ENCODE measurements around the gene GPX7. TPM values are rescaled to one million over a fixed set of nuclear protein-coding genes. Genes with fewer than 3 reads are reported as not detected.

GPX7 gene
- total RNA-seq, 8 experiments from 2014 or later: 6.1 to 48.4 (median 15.2) TPM

DNA sequence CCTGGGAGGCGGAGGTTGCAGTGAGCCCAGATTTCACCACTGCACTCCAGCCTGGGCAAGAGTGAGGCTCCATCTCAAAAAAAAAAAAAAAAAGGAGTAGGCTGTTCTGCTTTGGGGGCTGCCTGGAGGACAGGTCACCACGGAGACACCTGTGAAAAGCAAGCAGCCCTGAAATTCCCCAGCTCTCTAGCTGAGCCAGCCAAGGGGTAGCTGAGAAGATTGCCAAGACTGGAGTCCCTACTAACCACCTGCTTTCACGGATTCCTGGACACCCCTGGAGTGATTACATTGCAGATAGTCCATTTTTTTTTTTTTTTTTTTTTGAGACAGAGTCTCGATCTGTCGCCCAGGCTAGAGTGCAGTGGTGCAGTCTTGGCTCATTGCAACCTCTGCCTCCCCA, 12.5 kb downstream of the GPX7 start:
- no peak for ATAC-seq (replicated peaks in 6 of 8)
- Histone ChIP-seq H3K4me3 (no peak overlapping the region), H3K4me1 (replicated peaks in 1 of 2) (no peaks in the 10 kb centered on the region), H3K27ac (no peak overlapping the region)
- WGBS, 10 experiments: 57 to 100% (median 84%) methylated on average over 1 to 5 of the region's 5 CpGs; no CpG with 5 or more reads in 2 of the 10 experiments
- in situ Hi-C loops (cut with MboI; ENCODE audit: low pct_unique_long_range_greater_than_20kb in 2 of 9, low sequenced_read_pairs in 9 of 9, unreplicated experiment in 9 of 9): no loop called here

DNA sequence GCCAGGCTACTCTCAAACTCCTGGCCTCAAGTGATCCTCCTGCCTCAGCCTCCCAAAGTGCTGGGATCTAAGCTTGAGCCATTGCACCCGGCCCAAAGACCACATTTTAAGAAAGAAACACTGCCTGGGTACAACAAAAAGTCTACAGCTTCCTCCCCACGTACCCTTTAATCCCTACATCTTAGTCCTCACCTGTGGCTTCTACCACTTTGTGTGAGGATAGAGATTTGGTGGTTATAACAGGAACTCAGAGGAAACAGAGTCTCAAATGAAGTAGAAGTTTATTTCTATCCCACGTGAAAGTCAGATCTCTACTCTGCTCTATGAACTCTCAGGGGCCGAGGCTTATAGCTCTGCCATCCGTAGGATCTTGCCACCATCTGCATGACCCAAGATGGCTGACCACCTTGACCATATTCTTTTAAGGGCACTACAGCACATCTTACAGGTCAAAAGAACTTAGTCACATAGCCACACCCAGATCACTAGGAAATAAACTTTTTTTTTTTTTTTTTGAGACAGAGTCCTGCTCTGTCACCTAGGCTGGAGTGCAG, 13.4 kb downstream of the GPX7 start:
- Histone ChIP-seq H3K4me1 (replicated peaks in 1 of 2) (no peaks in the 10 kb centered on the region), H3K4me3 (no peak overlapping the region), H3K27ac (no peak overlapping the region)
- no peak for ATAC-seq (replicated peaks in 6 of 8)
- WGBS, 10 experiments: 44 to 92% (median 75%) methylated on average over 2 to 5 of the region's 5 CpGs; no CpG with 5 or more reads in 3 of the 10 experiments
- in situ Hi-C loops (cut with MboI; ENCODE audit: low pct_unique_long_range_greater_than_20kb in 2 of 9, low sequenced_read_pairs in 9 of 9, unreplicated experiment in 9 of 9): no loop called here

DNA sequence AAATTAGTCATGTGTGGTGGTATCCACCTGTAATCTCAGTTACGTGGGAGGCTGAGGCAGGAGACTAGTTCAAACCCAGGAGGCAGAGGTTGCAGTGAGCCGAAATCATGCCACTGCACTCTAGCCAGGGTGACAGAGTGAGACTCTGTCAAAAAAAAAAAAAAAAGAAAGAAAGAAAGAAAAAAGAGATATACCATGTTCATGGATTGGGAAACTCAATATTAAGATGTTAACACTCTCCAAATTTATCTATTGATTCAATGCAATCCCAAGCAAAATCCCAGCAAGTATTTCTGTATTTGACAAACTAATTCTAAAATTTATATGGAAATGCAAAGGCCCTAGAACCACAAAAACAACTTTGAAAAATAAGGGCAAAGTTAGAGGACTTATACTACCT, 19.8 kb downstream of the GPX7 start:
- WGBS, 10 experiments: 50 to 100% (median 95%) methylated on average over 1 to 2 of the region's 2 CpGs
- H3K27ac ChIP-seq: no peak overlapping the region
- in situ Hi-C loops (cut with MboI; ENCODE audit: low pct_unique_long_range_greater_than_20kb in 2 of 9, low sequenced_read_pairs in 9 of 9, unreplicated experiment in 9 of 9): no loop called here
- H3K4me1 ChIP-seq (replicated peaks in 1 of 2): peaks cover 0 to 2% of the 10 kb centered on the region in 2 donors
- H3K4me3 ChIP-seq: no peak overlapping the region
- no peak for ATAC-seq (replicated peaks in 6 of 8)

DNA sequence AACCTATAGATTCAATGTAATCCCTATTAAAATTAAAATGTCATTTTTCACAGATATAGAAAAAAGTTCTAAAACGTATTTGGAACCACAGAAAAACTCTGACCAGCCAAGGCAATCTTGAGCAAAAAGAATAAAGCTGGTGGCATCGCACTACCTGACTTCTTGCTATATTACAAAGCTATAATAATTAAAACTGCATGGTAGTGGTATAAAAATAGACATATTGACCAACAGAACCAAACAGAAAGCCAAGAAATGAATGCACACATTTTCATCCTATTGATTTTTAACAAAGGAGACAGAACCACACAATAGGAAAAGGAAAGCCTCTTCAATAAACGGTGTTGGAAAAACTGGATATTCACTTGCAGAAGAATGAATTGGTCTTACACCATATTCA, 21.6 kb downstream of the GPX7 start:
- WGBS, 10 experiments: 40 to 97% (median 90%) methylated on average over 2 to 3 of the region's 3 CpGs
- H3K4me1 ChIP-seq (replicated peaks in 1 of 2): peaks cover 5 to 9% of the 10 kb centered on the region in 2 donors
- no peak for ATAC-seq (replicated peaks in 6 of 8)
- H3K27ac ChIP-seq: no peak overlapping the region
- in situ Hi-C loops (cut with MboI; ENCODE audit: low pct_unique_long_range_greater_than_20kb in 2 of 9, low sequenced_read_pairs in 9 of 9, unreplicated experiment in 9 of 9): no loop called here
- H3K4me3 ChIP-seq: no peak overlapping the region

DNA sequence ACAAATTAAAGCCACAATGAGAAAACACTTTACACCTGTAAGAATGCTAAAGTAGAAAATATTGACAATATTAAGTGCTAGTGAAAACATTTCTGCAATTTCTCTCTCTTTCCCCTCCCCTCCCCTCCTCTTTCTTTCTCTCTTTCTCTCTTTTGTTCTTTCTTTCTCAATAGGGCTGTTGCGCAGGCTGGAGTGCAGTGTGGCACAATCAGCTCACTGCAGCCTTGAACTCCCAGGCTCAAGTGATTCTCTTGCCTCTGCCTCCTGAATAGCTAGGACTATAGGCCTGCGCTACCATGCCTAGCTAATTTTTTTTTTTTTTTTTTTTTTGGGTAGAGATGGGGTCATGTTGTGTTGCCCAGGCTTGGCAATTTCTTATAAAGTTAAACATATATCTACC, 24.9 kb downstream of the GPX7 start:
- in situ Hi-C loops (cut with MboI; ENCODE audit: low pct_unique_long_range_greater_than_20kb in 2 of 9, low sequenced_read_pairs in 9 of 9, unreplicated experiment in 9 of 9): no loop called here
- WGBS, 10 experiments: 56 to 100% (median 90%) methylated on average over 1 to 2 of the region's 2 CpGs

DNA sequence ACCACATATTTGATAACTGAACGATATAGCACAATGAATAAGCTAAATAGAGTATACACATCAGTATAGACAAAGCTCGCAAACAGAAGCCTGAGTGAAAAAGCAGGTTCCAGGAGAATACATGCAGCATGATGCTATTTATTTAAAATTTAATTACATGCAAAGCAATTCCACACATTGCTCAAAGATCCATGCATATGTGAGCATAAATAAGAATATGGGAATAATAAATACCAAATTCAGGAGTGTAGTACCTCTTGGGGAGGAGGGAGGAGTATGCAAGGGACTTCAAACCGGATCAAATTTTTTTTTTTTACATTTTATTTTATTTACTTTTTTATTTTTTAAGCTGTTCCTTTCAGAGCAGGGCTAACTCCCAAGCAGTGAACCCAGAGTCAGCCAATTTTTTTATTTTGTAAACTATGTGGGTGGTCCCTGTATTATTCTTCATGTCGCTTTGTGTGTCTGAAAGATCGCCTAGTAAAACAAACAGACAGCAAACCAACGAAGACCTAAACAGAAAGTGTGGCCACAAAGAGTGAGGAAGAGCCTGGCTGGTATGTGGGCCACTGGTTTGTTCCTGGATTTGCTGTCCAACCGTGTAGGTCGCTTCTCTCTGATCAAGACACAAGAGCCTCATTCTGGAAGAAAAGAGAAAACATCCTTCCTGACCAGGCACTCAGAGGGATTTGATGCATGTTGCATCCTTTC, 26.6 kb downstream of the GPX7 start:
- peak in 6 of 8 experiments; percentile 20 to 83 (median 56) for ATAC-seq (replicated peaks in 6 of 8)
- H3K27ac ChIP-seq: peak overlapping the region; percentile 14 to 72
- in situ Hi-C loops (cut with MboI; ENCODE audit: low pct_unique_long_range_greater_than_20kb in 2 of 9, low sequenced_read_pairs in 9 of 9, unreplicated experiment in 9 of 9): no loop called here
- H3K4me1 ChIP-seq (replicated peaks in 1 of 2): peaks cover 27 to 41% of the 10 kb centered on the region in 2 donors
- peak overlapping the region in 1 of 5 donors; percentile 0 for H3K4me3 ChIP-seq
- WGBS, 10 experiments: 5 to 67% (median 24%) methylated on average over 2 to 8 of the region's 8 CpGs

More for the DNA sequence above, 24.9 kb downstream of the GPX7 start:
- H3K4me3 ChIP-seq: no peak overlapping the region
- peaks cover 22 to 27% of the 10 kb centered on the region in 2 donors for H3K4me1 ChIP-seq (replicated peaks in 1 of 2)
- H3K27ac ChIP-seq: no peak overlapping the region
- ATAC-seq (replicated peaks in 6 of 8): no peak

DNA sequence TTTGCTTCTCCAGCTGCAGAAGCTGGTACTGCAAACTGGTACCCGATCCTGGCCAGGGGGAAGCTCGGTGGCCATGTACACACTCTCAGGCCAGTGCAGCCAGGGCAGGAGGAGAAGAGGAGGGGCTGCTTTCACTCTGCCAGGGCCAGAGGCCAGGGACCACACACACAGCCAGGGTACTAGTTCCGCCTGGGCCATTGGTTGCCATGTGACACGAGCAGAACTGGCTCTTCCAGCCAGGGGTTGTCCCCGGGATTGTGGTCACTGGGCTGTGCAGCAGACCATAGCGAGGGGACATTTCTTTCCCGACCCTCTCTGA, 27.1 kb downstream of the GPX7 start:
- WGBS, 10 experiments: 0 to 100% (median 21%) methylated on average over 1 to 6 of the region's 7 CpGs; no CpG with 5 or more reads in 4 of the 10 experiments

DNA sequence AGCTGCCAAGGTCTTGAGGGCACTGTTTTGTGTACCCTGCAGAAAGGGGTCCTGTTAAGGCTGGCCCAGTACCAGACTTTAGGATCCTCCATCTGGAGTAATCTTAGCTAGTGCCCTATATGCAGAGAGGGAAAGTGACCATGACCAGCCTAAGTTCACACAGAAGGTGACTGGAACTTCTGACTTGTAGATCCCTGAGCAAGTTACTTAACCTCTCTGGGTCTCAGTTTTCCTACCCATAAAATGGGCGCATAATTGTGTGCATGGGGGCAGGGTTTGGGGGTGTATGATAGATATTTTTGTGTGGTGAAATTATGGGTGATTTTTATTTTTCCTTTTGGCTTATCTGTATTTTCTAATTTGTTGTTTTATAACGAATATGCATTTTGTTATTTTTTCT, 27.5 kb downstream of the GPX7 start:
- no peak overlapping the region for H3K4me3 ChIP-seq
- peak overlapping the region in 1 of 2 donors; percentile 72 for H3K27ac ChIP-seq
- ATAC-seq (replicated peaks in 6 of 8): no peak
- H3K4me1 ChIP-seq (replicated peaks in 1 of 2): peaks cover 27 to 41% of the 10 kb centered on the region in 2 donors
- WGBS, 10 experiments: 31 to 100% (median 81%) methylated on average over 1 to 2 of the region's 2 CpGs
- in situ Hi-C loops (cut with MboI; ENCODE audit: low pct_unique_long_range_greater_than_20kb in 2 of 9, low sequenced_read_pairs in 9 of 9, unreplicated experiment in 9 of 9): no loop called here

More for the DNA sequence above, 27.1 kb downstream of the GPX7 start:
- peak; percentile 12 to 88 (median 64) for ATAC-seq (replicated peaks in 6 of 8)
- H3K4me1 ChIP-seq (replicated peaks in 1 of 2): peaks cover 27 to 41% of the 10 kb centered on the region in 2 donors
- peak overlapping the region; percentile 14 to 72 for H3K27ac ChIP-seq
- peak overlapping the region in 1 of 5 donors; percentile 0 for H3K4me3 ChIP-seq
- in situ Hi-C loops (cut with MboI; ENCODE audit: low pct_unique_long_range_greater_than_20kb in 2 of 9, low sequenced_read_pairs in 9 of 9, unreplicated experiment in 9 of 9): no loop called here

DNA sequence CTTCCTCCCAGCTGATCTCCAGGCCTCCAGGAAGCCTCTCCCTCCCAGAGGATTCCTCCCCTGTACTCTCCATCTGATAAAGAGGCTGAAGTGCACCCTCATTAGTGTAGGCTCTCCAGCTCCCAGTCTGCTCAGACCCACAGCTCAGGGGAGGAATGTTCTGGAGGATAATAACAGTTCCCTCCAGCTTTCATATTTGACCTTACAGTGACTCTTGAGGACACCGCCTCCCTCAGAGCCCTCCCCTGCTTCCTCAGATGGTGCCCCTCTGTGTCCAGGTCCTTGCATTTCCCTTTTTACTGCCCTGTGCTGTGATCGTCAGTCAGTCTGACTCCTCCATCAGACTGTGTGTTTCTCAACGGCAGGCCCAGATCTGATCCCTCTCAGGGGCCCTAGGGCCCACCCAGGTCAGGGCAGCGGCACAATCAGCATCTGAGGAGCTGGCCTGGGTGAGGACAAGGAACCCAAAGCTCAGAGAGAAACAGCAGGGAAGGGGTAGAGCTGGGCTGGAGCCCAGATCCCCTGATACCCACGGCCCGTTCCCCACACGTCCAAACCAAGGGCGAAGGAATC, 29.7 kb downstream of the GPX7 start:
- in situ Hi-C loops (cut with MboI; ENCODE audit: low pct_unique_long_range_greater_than_20kb in 2 of 9, low sequenced_read_pairs in 9 of 9, unreplicated experiment in 9 of 9): no loop called here
- 40 to 100% (median 82%) methylated on average over 1 to 6 of the region's 8 CpGs; no CpG with 5 or more reads in 3 of the 10 experiments for WGBS, 10 experiments
- Histone ChIP-seq H3K4me1 (replicated peaks in 1 of 2) (peaks cover 32 to 45% of the 10 kb centered on the region in 2 donors), H3K27ac (peak overlapping the region; percentile 25 to 39), H3K4me3 (no peak overlapping the region)
- peak in 7 of 8 experiments; percentile 1 to 72 (median 59) for ATAC-seq (replicated peaks in 6 of 8)

DNA sequence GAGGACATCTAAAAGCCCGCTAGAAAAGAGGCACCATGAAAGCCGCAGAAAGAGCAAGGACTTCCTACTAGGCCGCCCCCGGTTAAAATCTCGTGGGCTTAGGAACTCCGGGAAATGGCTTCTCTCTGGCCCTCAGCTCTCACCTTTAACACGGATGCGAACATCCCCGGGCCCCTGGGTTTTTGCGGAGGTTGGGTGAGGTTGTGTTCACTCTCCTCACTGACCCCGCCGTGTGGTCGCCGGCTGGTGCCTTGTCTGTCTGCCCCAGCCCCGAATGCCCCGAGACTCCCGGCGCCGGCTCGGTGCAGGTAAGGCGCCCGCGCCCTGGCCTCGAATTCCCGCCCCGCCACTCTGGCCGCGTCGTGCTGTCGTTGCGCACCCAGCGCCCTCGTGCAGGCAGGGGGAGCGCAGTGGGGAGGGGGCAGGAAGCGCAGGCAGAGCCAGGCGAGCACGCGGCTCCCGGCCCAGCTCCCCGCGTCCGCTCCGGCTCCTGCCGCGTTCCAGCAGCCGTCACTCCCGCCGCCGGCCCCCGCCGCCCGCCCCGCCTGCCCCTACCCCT, 30.6 kb downstream of the GPX7 start, which contains the start of gene SHISAL2A:
Gene SHISAL2A (plus strand): TSS at position 437 of the 559 bp plus-strand sequence. CDS start 326 bp downstream, outside the sequence.
- in situ Hi-C loops (cut with MboI; ENCODE audit: low pct_unique_long_range_greater_than_20kb in 2 of 9, low sequenced_read_pairs in 9 of 9, unreplicated experiment in 9 of 9): no loop called here
- peaks cover 38 to 50% of the 10 kb centered on the region in 2 donors for H3K4me1 ChIP-seq (replicated peaks in 1 of 2)
- H3K4me3 ChIP-seq: peak within 1 kb of the TSS in 2 of 5 donors; percentile 2 to 7
- peak in 6 of 8 experiments; percentile 9 to 51 (median 37) for ATAC-seq (replicated peaks in 6 of 8)
- 40 to 56% (median 45%) methylated on average over 1 to 17 of the region's 53 CpGs; no CpG with 5 or more reads in 6 of the 10 experiments for whole genome bisulfite sequencing, 10 experiments
- peak within 1 kb of the TSS; percentile 25 to 39 for H3K27ac ChIP-seq

DNA sequence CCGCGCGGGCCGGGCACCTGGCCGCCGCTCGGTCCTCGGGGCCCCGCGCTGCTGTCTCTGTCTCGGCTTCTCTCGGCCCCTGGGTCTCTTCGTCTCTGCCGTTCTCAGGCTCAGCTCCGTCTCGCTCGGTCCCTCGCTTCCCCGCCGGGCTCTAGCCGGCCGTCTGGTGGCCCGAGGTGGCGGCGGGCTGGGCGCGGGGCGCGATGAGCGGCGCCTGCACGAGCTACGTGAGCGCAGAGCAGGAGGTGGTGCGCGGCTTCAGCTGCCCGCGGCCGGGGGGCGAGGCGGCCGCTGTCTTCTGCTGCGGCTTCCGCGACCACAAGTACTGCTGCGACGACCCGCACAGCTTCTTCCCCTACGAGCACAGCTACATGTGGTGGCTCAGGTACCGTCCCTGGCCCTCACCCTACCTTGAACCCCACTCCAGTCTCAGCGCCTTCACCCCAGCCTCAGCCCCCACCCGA, 31.2 kb downstream of the GPX7 start:
- peak in 2 of 8 experiments; percentile 13 to 38 for ATAC-seq (replicated peaks in 6 of 8)
- WGBS, 10 experiments: 29 to 84% (median 50%) methylated on average over 2 to 30 of the region's 52 CpGs; no CpG with 5 or more reads in 5 of the 10 experiments
- Histone ChIP-seq H3K4me3 (peak overlapping the region in 2 of 5 donors; percentile 2 to 7), H3K27ac (no peak overlapping the region), H3K4me1 (replicated peaks in 1 of 2) (peaks cover 37 to 55% of the 10 kb centered on the region in 2 donors)
- in situ Hi-C loops (cut with MboI; ENCODE audit: low pct_unique_long_range_greater_than_20kb in 2 of 9, low sequenced_read_pairs in 9 of 9, unreplicated experiment in 9 of 9): no loop called here

DNA sequence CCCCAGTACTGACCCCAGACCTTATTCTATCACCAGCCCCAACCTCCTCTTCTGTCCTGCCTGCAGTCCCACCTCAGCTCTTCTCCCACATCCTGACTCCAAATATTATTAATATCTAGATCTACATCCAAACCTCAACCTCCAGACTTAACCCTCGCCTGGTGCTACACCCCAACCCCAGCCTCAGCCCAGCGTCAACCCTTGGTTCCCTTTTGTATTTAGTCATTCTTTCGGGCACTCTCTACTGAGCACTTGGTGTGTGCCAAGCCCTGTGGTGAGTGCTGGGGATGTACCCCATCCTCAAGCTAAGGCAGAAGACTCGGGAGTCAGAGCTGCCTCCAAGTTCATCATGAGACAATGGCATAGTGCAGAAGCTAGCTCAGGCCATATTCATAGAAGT, 31.9 kb downstream of the GPX7 start:
- no peak for ATAC-seq (replicated peaks in 6 of 8)
- H3K4me1 ChIP-seq (replicated peaks in 1 of 2): peaks cover 30 to 52% of the 10 kb centered on the region in 2 donors
- no peak overlapping the region for H3K27ac ChIP-seq
- WGBS, 10 experiments: 80 to 100% (median 94%) methylated on average over 1 to 4 of the region's 4 CpGs; no CpG with 5 or more reads in 1 of the 10 experiments
- no peak overlapping the region for H3K4me3 ChIP-seq
- in situ Hi-C loops (cut with MboI; ENCODE audit: low pct_unique_long_range_greater_than_20kb in 2 of 9, low sequenced_read_pairs in 9 of 9, unreplicated experiment in 9 of 9): no loop called here
